Epidermal melanocyte (primary cell): Measurements from ENCODE around the gene KIZ.

Experiments
- DNase-seq: peaks from one replicate; pipeline ENCODE4 v3.0.0; 2011; ENCODE audit warnings: low spot score; ENCODE audit not compliant: insufficient read length

KIZ gene

DNA sequence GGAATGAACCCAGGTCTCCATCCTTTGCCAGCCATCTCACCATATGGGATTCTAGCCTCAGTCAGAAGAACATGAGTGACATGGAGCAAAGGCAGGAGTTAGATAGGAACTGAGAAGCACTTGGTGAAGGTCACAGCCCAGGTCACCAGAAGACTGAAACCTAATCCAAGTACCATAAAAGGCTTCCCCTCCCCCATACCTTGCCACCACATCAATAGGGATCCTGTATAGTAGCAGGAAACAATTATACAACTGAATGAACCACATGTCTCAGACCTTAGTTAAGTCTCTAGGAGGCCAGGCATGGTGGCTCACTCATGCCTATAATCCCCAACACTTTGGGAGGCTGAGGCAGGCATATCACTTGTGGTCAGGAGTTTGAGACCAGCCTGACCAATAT lies 49.6 kb downstream of the KIZ start:
- no peak for DNase-seq

DNA sequence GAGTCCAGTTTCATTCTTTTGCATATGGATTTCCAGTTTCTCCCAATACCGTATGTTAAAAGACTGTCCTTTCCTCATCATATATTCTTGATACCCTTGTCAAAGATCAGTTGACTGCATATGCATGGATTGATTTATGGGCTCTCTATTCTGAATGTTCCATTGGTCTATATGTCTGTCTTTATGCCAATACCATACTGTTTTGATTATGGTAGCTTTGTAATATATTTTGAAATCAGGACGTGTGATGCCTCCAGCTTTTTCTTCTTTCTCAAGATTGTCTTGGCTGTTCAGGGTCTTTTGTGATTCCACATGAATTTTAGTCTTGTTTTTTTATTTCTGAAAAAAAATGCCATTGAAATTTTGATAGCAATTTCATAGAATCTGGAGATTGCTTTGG lies 51.9 kb downstream of the KIZ start:
- no peak for DNase-seq

DNA sequence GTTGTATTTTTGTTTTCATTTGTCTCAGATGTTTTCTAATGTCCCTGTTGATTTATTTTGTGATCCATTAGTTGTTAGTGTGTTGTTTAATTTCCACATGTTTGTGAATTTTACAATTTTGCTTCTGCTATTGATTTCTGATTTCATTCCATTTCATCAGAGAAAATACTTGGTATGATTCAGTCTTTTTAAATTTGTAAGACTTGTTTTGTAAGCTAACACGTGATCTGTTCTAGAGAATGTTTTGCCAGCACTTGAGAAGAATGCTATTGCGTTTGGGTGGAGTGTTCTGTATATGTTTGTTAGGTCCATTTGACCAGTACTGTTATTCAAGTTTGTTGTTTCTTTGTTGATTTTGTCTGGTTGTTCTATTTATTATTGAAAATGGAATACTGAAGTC lies 53.9 kb downstream of the KIZ start:
- no peak for DNase-seq

DNA sequence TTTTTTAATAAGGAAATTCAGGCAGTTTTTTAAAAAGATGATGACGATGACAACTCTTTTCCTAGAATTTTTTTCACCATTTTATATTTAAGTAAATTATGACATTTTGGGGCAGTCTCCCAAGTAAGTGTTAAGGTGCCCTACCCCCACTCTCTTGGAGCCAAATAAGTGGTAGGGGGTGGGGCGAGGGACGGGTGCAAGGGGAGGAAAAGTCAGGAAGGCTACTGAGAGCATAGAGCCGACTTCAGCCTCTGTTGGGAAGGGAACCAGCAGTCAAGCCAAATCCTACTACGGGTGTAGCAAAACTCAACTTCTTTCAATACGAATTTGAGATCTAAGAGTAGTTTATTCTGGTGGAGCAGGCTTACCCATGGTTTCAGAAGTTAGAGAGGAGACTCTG lies 54.4 kb downstream of the KIZ start:
- no peak for DNase-seq

DNA sequence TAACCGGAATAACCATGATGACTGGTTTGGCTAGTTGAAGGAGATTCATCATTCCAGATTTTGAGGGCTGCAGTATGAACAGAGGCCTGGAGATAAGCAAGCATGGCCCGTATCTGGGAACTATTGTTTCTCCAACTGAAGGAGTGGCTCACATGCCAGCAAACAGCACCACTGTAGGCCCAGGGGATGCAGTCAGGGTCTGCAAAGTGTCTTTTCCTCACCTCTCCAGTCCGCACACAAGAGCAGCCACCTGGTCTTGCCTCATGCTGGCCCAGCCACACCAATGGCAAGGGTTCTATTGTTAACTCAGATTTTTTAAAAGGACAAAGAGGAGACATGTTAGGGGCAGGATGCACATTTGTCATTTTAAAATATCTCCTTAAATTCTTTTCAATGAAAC lies 55.1 kb downstream of the KIZ start:
- no peak for DNase-seq

DNA sequence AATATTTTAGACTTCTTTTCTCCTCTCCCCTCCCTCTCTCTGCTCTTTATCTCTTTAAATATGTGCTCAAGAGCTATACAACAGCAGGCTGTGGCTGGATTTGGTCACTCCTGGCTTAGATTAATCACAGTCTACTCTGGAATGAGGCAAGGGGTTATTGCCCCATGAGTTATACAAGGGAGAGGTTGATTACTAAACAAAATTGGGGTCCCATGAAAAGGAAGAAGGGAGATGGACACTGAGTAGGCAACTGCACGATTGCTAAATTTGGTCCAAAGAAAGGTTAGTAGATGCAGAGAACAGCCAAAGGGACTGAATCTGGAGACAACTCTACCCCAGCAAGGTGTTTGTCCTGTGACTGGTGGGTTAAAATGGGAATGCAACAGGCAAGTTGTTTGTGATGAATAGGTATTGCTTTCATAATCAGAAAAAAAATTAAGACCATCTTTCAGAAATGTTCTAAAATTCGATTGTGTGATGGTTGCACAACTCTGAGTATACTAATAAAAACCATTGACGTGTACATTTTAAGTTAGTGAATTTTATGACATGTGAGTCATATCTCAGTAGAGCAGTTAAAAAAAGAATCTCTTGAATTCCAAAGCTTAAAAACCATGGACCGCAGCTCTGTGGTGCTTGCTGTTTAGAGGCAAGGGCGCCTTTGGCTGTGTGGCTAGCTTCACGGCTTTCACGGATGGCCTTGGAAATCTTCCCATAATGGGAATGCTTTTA lies 57.1 kb downstream of the KIZ start:
- DNase-seq = peak; percentile 48

DNA sequence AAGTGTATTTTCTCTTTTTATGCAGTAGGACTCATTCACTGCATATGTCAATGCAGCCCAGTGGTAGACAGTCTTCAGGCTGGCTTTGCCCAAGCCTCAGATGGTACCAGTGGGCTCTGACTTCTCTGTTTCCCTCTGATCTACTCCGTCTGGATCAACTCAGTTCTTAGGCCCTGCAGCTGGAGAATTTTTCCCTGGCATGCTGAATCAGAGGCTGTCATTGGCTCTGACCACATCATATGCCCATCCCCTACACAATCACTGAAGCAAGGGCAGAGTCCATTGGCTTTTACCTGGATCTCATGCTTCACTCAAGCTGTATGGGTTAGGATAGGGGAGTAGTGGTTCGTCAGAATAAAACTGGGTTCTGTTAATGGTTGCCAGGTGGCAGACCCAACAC lies 57.8 kb downstream of the KIZ start:
- DNase-seq = no peak

DNA sequence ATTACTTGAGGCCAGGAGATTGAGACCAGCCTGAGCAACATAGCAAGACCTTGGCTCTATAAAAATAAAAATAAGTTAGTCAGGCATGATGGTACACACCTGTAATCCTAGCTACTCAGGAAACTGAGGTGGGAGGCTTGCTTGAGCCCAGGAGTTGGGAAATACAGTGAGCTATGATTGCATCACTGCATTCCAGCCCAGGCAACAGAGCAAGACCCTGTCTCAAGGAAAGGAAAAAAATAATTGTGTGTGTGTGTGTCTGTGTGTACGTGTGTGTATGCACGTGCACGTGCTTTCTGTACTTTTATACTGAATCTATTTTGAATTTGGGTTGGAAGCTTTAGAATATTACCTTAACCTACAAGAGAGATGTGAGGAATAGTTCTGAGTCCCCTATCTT lies 58.9 kb downstream of the KIZ start:
- no peak for DNase-seq

DNA sequence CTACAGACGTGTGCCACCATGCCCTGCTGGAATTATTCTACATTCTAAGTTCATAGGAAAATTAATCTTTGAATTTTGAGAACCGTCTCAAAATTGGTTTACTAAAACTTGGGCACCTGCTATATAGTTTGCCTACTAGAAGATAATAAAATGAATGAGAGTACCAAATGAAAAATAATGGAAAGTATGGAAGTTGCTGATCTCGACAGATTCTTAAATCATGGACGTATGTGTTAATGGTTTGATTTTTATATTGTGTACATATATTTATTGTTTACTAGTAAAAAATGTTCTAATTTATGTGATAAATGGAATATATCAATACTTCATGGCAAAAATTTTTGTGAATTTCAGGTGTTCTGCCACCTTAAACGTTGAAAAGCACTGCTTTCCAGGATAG lies 60.0 kb downstream of the KIZ start:
- DNase-seq = no peak

DNA sequence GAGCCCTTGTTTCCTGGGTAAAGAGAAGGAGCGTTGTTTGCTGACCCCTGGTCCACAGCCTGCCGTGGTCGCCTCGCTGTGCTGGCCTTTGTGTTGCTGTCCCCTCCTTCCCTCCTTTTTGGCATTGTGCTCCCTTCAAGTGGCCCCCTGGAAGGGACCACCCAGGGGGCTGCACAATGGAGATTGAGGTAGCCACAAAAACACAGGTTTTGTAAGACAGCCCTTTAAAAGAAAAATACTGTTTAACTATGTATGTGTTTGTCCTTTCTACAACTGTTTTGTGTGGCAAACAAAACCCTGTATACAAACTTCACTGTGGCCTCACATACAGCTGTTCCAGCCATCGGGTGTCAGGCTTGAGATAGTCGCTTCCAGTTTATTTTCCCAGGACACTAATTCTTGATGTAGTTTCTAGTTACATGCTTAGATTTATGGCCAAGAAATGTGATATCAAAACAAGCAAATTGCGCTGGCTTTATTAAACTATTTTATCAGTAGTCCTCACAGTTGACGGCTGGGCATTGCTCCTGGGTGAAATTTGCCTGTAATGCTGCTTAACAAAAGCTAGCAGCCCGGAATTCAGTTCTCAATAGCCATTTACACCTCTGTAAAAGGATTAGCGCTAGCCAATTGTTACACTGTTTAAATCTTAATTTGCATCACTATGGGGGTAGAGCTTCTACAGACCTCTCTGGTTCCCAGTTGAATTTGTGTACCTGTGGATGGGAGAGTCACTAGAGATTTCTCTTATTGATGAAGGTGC lies 64.1 kb downstream of the KIZ start:
- DNase-seq = no peak

DNA sequence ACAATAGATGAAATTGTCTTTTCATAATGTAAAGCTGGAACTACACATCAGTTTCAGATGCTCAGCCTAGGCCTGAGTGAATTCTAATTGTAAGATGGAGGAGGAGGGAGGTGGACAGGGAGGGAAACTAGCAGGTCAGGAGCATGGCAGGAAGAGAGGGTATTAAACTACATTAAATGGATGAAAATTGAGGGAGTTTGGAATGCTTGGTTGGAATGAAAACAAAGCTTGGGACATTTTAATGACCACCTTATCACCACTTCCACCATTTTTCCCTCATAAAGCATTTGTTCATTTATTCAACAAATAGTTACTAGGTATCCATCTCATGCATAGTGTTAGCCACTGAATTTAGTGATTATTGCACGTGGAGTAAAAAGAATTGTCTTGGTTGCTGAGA lies 65.0 kb downstream of the KIZ start:
- no peak for DNase-seq

DNA sequence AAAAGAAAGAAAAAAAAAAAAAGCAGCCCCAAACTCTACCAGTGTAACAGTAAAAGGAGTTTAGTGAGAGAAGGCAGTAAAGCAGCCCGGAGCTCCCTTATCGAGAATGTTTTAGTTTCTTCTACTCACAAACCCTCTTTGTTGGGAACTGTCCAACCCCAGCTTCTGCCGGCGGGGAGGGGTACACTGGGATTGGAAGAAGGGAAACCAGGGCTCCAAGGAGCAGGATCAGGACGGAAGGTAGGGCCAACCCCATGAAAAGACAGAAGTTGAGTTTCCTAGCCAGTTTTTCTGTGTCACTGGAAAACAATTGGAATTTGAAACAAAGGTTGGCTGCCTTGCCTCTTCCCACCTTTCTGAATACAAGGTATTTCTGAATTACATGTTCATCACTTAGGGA lies 66.0 kb downstream of the KIZ start:
- no peak for DNase-seq

DNA sequence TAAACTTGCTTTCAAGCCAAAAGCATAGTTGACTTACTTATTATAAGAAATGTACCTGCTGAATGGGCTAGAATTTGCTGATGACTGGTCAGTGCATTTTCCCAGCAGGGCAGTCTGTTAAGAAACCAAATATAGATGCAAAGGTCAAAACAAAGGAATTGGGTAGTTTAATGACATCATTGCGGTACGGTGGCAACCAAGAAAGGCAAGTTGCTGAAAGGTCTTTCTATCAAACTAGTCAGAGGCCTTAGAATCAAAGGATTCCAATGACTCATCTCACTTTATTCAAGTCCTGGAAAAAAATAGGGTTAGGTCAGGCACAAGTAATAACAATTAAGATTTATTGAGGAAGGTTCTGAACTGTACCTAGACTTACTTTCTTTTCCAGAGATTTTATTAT lies 76.4 kb downstream of the KIZ start:
- no peak for DNase-seq

DNA sequence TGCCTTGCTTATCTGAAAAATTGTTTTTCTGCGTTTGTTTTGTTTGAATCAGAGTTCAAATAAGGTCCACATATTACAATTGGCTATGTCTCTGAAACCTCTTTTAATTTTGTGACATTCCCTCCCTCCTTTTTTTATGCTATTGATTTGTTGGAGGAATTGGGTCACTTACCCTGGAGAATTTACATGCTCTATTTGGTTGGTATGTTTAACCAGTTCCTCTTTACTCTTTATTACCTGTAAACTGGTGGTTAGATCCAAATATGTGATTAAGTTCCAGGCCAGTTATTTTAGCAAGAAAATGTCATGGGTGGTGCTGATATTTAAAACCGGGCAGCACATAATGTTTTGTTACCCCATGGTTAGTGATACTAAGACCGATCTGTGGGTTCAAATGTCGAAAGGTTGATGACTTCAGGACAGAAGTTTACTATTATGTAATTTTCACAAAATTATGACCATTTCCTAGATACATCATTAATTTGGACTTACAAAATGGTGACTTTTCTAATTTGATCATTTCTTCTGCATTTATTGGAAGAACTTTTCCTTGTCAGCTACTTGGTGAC lies 77.3 kb downstream of the KIZ start:
- DNase-seq = no peak

DNA sequence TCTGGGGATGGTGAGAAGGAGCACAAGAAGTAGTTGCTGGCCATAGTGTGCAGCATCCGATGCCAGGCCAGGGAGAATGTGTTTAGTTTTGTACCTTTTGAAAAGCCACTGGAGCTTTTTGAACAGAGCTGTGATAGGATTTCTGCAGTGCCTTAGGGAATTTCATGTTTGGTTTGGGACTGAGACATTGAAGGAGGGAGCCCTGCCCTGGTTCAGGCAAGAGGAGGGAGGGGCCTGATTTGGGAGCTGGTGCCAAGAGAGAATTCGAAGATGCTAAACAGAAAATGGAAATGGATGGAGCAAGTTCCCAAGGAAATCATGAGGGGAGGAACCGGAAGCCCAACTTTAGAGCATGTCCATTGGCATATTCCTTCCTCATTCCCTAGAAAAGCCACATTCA lies 80.7 kb downstream of the KIZ start:
- DNase-seq = no peak

DNA sequence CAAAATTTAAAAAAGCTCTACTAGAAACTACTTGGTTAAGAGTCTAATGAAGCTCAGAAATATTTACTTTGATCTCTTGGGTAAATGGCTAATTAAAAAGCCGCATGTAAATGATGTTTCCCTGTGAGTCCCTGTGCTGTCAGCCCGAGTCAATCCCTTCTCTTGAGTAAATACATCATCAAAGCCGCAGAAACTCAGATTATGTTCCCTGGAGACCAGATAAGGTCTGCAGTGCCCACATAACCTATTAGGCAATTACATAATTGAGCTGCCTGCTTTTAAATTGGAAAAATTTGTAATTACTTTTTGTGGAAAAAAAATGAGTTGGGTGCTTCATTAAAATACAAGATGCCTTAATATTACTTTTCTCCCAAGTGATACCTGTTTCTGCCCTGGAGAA lies 83.1 kb downstream of the KIZ start:
- DNase-seq = no peak

DNA sequence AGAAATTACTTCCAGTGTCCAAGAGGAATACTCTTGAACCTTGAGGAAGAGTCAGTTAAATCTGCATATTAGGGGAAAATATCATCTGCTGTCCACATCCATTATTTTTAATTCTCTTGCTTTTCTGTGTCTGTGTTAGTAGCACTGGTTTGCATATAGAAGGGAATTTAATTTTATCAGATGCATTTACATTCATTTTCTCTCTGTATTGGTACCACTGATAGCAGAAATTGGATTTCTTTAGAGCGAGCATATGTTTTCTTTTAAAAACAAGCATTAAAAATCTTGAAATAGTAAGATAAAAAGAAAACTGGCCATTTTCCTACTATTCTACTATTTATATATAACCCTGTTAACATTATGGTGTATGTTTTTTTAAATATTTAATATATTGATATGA lies 83.8 kb downstream of the KIZ start:
- no peak for DNase-seq

DNA sequence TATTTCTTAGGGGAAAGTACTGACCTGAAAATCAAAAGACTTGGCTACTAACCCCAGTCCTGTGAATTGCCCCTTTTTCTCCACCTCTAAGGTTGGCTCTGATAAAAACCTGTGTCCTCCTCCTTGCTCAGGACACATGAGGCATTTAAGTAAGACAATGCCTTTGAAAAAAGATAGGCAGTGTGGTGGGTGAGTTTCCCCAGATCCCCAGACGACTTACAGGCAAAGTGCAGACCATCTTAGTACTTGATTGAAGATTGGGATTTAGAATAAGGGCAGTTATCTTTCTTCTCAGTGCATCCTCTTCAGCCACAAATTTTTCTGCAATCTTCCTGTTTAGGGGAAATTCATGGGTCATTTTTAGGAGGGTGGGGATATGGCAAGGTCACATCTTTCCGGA lies 87.8 kb downstream of the KIZ start:
- no peak for DNase-seq

DNA sequence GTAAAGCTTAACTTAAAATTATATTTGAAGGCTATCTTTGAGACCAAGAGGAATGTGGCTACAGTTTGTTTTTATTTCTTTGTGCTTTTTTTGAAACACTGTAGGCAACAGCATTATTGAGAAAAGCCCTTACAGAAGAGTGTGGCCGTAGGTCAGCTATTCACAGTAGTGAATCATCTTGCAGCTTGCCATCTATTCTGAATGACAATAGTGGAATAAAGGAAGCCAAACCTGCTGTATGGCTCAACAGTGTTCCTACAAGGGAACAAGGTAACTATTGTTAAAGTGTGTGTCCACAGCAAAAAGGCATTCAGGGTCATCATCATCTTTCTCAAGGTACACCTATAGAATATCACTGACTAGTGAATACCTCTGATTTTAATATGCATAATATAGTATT lies 88.5 kb downstream of the KIZ start:
- no peak for DNase-seq

DNA sequence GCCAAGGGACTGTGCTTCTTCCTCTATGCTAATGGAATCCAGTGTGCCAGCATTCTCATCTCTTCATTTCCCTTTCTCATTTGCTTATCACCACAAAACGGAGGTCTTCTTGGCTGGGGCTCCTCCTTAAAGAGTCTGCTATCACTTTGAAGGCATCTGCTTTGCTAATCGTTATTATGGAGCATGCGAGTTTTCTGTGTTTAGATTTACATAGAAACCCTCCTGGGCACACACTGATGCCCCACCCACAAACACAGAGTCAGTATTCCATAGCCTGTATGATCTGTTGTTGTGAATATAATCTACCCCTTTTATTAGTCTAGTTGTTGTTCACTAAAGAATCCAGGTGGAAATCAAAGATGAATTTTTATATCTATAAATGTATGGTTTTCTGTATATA lies 93.8 kb downstream of the KIZ start:
- DNase-seq = no peak

DNA sequence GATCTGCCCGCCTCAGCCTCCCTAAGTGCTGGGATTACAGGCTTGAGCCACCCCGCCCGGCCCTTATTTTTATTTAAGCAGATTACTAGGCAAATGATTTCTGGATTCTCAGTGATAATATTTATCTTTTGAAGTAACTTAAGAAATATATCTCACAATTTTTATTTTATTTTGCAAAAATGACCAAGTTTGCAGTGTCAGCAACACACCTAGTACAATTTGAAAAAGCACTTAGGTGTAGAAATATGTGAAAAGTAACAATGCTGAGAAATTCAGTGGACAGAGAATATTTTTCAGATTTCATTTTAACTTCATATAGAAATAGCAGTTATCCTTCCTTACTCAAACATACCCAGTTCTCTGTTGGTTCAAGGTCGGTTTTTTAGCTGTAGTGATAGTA lies 98.3 kb downstream of the KIZ start:
- DNase-seq = no peak

DNA sequence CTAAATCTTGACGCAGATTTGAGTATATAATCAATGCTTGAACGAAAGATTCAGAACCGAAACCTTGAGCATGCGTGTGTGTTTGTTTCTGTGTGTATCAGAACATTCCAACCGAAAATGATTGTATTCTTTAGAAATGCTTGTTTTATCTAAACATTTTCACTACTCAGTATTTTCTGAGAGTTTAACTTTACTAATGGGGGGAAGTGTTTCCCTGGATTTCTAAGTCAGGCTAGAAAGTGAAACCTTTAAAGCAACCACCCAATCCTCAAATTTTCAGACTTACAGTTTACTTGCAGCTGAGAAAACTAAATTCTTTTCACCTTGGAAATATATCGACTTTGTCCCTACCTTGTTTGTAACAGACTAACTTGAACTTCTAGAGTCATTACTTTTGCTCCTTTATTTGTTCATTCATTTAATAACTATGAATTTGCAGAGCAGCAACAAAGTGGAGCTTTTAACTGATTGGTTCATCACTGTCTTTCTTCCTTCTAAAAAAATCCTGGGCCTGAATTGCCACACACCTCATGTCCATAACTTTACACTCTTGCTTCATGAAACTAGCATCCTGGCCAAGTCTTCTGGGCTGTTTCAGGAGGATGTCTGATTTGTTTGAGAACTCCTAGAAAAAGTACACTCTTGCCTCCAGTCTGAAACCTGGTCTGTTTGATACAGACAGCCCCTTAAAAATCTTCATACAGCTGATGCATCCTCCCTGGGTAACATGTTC lies 99.5 kb downstream of the KIZ start:
- DNase-seq = no peak
